ENCODE results near the gene TTC19. TPM values are rescaled to one million over a fixed set of nuclear protein-coding genes. Genes with fewer than 3 reads are reported as not detected.

The TTC19 gene
- total RNA-seq: 40.2 and 48.9 TPM in 2 replicates

GRCh38 chr17:15999141-15999973 is at the start of gene TTC19, which contains the start of gene ZSWIM7:
Gene TTC19 (plus strand): TSS chr17:15999824. CDS start chr17:15999849, 25 bp downstream.
Gene ZSWIM7 (minus strand): TSS chr17:15999704. CDS start chr17:15999594, 110 bp downstream.

Other genes with a start within 250 kb of the TTC19 start
- gene ADORA2B, start 54.7 kb upstream of the TTC19 start, total RNA-seq: 8.5 and 10.7 TPM in 2 replicates
- gene ZSWIM7, start 120 bp upstream of the TTC19 start, total RNA-seq: 8.7 and 11.7 TPM in 2 replicates
- gene NCOR1, start 215.7 kb downstream of the TTC19 start, total RNA-seq: 145 and 165 TPM in 2 replicates
- 22.1 and 33.5 TPM in 2 replicates for gene PIGL, start 217.4 kb downstream of the TTC19 start, total RNA-seq

Measured in thoracic aorta endothelial cell (primary cell).